Measurements from ENCODE around the gene PDE11A. TPM values are rescaled to one million over a fixed set of nuclear protein-coding genes. Genes with fewer than 3 reads are reported as not detected.

The PDE11A gene
- total RNA-seq, 2 experiments from 2014 or later, result not detected

- intact Hi-C loops (cut with DNase I, micrococcal nuclease), result no loop called here
- H3K4me1 Mint-ChIP-seq (ENCODE audit: low read depth), result no peaks in the 10 kb centered on the region
- H3K27me3 Mint-ChIP-seq, result peaks cover 74% of the 10 kb centered on the region
- Histone ChIP-seq H3K9me3 (ENCODE audit: control insufficient read depth in 1 of 2, insufficient read depth in 1 of 2, low read length in 2 of 2) (peaks cover 0 to 13% of the 10 kb centered on the region in 2 experiments), H3K4me1 (ENCODE audit: insufficient read depth, low read length) (peaks cover 9% of the 10 kb centered on the region), H3K27me3 (ENCODE audit: control insufficient read depth in 1 of 2, insufficient read depth in 2 of 2, low read length in 2 of 2) (peaks cover 35 to 39% of the 10 kb centered on the region in 2 experiments), H3K36me3 (ENCODE audit: insufficient read depth, low read length) (no peaks in the 10 kb centered on the region), H3K27ac (ENCODE audit: low read depth in 1 of 2, low read length in 2 of 2) (no peak overlapping the region), H3K4me3 (ENCODE audit: low read length) (no peak overlapping the region)
- TF ChIP-seq CTCF (IDR thresholded peaks at IDR 0.05), result no peak
- no peaks in the 10 kb centered on the region for H3K36me3 Mint-ChIP-seq (ENCODE audit: low read depth)
- H3K4me3 Mint-ChIP-seq, result no peak overlapping the region
- ATAC-seq (ENCODE audit: poor library complexity), result no peak
- CTCF ChIA-PET, result no interaction called here
- no peak overlapping the region for H3K27ac Mint-ChIP-seq
- DNase-seq, result no peak
- POLR2A ChIA-PET, result no interaction called here
- no peaks in the 10 kb centered on the region for H3K9me3 Mint-ChIP-seq
Observed at GRCh38 chr2:178070824-178071223, 1.8 kb downstream of the PDE11A start.

GRCh38 chr2:178069551-178069950 is 3.0 kb downstream of the PDE11A start:
- Mint-ChIP-seq H3K36me3 (ENCODE audit: low read depth) (no peaks in the 10 kb centered on the region), H3K9me3 (no peaks in the 10 kb centered on the region), H3K27me3 (peaks cover 65% of the 10 kb centered on the region), H3K4me3 (no peak overlapping the region), H3K4me1 (ENCODE audit: low read depth) (no peaks in the 10 kb centered on the region), H3K27ac (no peak overlapping the region)
- ATAC-seq (ENCODE audit: poor library complexity), result no peak
- intact Hi-C loops (cut with DNase I, micrococcal nuclease), result no loop called here
- ChIA-PET POLR2A (no interaction called here), CTCF (no interaction called here)
- DNase-seq, result no peak
- H3K4me3 ChIP-seq (ENCODE audit: low read length), result no peak overlapping the region
- peaks cover 9% of the 10 kb centered on the region for H3K4me1 ChIP-seq (ENCODE audit: insufficient read depth, low read length)
- H3K36me3 ChIP-seq (ENCODE audit: insufficient read depth, low read length), result no peaks in the 10 kb centered on the region
- H3K9me3 ChIP-seq (ENCODE audit: control insufficient read depth in 1 of 2, insufficient read depth in 1 of 2, low read length in 2 of 2), result peaks cover 0 to 13% of the 10 kb centered on the region in 2 experiments
- peaks cover 31 to 32% of the 10 kb centered on the region in 2 experiments for H3K27me3 ChIP-seq (ENCODE audit: control insufficient read depth in 1 of 2, insufficient read depth in 2 of 2, low read length in 2 of 2)
- no peak overlapping the region for H3K27ac ChIP-seq (ENCODE audit: low read depth in 1 of 2, low read length in 2 of 2)
- TF ChIP-seq CTCF (IDR thresholded peaks at IDR 0.05), result no peak

GRCh38 chr2:178068823-178069454 is 3.6 kb downstream of the PDE11A start:
- H3K4me1 ChIP-seq (ENCODE audit: insufficient read depth, low read length), result peaks cover 9% of the 10 kb centered on the region
- H3K27ac Mint-ChIP-seq, result no peak overlapping the region
- no peaks in the 10 kb centered on the region for H3K9me3 Mint-ChIP-seq
- intact Hi-C loops (cut with DNase I, micrococcal nuclease), result no loop called here
- H3K9me3 ChIP-seq (ENCODE audit: control insufficient read depth in 1 of 2, insufficient read depth in 1 of 2, low read length in 2 of 2), result peaks cover 0 to 13% of the 10 kb centered on the region in 2 experiments
- no peaks in the 10 kb centered on the region for H3K36me3 Mint-ChIP-seq (ENCODE audit: low read depth)
- DNase-seq, result no peak
- no peak for ATAC-seq (ENCODE audit: poor library complexity)
- H3K36me3 ChIP-seq (ENCODE audit: insufficient read depth, low read length), result no peaks in the 10 kb centered on the region
- H3K27me3 Mint-ChIP-seq, result peaks cover 59% of the 10 kb centered on the region
- no peak for TF ChIP-seq CTCF (IDR thresholded peaks at IDR 0.05)
- H3K27me3 ChIP-seq (ENCODE audit: control insufficient read depth in 1 of 2, insufficient read depth in 2 of 2, low read length in 2 of 2), result peaks cover 28 to 30% of the 10 kb centered on the region in 2 experiments
- H3K4me1 Mint-ChIP-seq (ENCODE audit: low read depth), result no peaks in the 10 kb centered on the region
- H3K4me3 Mint-ChIP-seq, result no peak overlapping the region
- ChIA-PET CTCF (no interaction called here), POLR2A (no interaction called here)
- no peak overlapping the region for H3K27ac ChIP-seq (ENCODE audit: low read depth in 1 of 2, low read length in 2 of 2)
- H3K4me3 ChIP-seq (ENCODE audit: low read length), result no peak overlapping the region
